HepG2 (cell line): ENCODE results near the gene KDM8. TPM values are rescaled to one million over a fixed set of nuclear protein-coding genes. Genes with fewer than 3 reads are reported as not detected.

Source experiments
- ARID3A ChIP-seq: IDR thresholded peaks from 2 replicates; pipeline ENCODE4 v1.6.1; 2012; ENCODE audit warnings: low read depth, low read length, improper control_type of control experiment
- HOXA5 ChIP-seq: sonication (generic); formaldehyde crosslinking; IDR thresholded peaks from 2 replicates; pipeline ENCODE4 v1.4.0; 2020; ENCODE audit warnings: missing genetic modification reagents
- SIN3A ChIP-seq: IDR thresholded peaks from 2 replicates; pipeline ENCODE4 v1.6.1; 2011; ENCODE audit warnings: low read depth, mild to moderate bottlenecking, control low read depth, low read length, borderline replicate concordance
- WIZ ChIP-seq: sonication (generic); formaldehyde crosslinking; IDR thresholded peaks from 2 replicates; pipeline ENCODE4 v1.5.1; 2020; ENCODE audit warnings: mild to moderate bottlenecking, missing genetic modification reagents
- ZNF12 ChIP-seq: sonication (generic); formaldehyde crosslinking; IDR thresholded peaks from 2 replicates; pipeline ENCODE4 v1.5.0; 2020; ENCODE audit warnings: missing genetic modification reagents
- ZNF407 ChIP-seq: sonication (generic); formaldehyde crosslinking; IDR thresholded peaks from one replicate; pipeline ENCODE4 v1.5.1; 2020; ENCODE audit warnings: mild to moderate bottlenecking, missing genetic modification reagents; ENCODE audit errors: not compliant biosample characterization
- ZNF552 ChIP-seq: sonication (generic); formaldehyde crosslinking; IDR thresholded peaks from 2 replicates; pipeline ENCODE4 v1.9.0; 2022; ENCODE audit warnings: missing genetic modification reagents, mild to moderate bottlenecking, borderline replicate concordance
- ZNF660 ChIP-seq: sonication (generic); formaldehyde crosslinking; IDR thresholded peaks from 2 replicates; pipeline ENCODE4 v1.5.1; 2020; ENCODE audit warnings: mild to moderate bottlenecking, low read depth, missing genetic modification reagents, borderline replicate concordance
- ZNF773 ChIP-seq: sonication (generic); formaldehyde crosslinking; IDR thresholded peaks from 2 replicates; pipeline ENCODE4 v1.4.0; 2020; ENCODE audit warnings: missing genetic modification reagents, borderline replicate concordance
- ZNF780A ChIP-seq: sonication (generic); formaldehyde crosslinking; IDR thresholded peaks from 2 replicates; pipeline ENCODE4 v1.8.0; 2022; ENCODE audit warnings: mild to moderate bottlenecking, missing genetic modification reagents, moderate library complexity
- polyA plus RNA-seq, 8 experiments: library from polyadenylated mRNA; depleted of rRNA in 3 of 8; stranded (reverse) in 7 of 8; unstranded in 1 of 8; fragments of >200 nt; fragmentation: Illumina TruSeq in 4 of 8; extraction: Trizol in 4 of 8; gene quantifications; 2 replicates each; pipeline versions ENCODE4 v1.2.1 to v1.2.3, GENCODE V29; 2011 to 2016; ENCODE audit warnings: low read depth in 4 of 8, missing spikeins in 1 of 8, mixed read lengths in 1 of 8; ENCODE audit not compliant: insufficient read depth in 1 of 8
- total RNA-seq, 5 experiments: library from RNA; depleted of rRNA; stranded (reverse); fragments of >200 nt; fragmentation: Illumina TruSeq; extraction: Trizol; gene quantifications; 2 replicates each; pipeline ENCODE4 v1.2.3, GENCODE V29; 2016; ENCODE audit warnings: low read depth in 1 of 5
- TF ChIP-seq, protein P1 (sequence below): sonication (generic); formaldehyde crosslinking; IDR thresholded peaks from 2 replicates; pipeline ENCODE4 v1.5.0; 2020; ENCODE audit warnings: mild to moderate bottlenecking, missing genetic modification reagents, borderline replicate concordance

KDM8 gene
- total and polyA plus RNA-seq, 2 of the 13 experiments (the other 11 are each of a cell fraction or from before 2014, with no cell fraction given) = 3.3 to 8.6 TPM

DNA sequence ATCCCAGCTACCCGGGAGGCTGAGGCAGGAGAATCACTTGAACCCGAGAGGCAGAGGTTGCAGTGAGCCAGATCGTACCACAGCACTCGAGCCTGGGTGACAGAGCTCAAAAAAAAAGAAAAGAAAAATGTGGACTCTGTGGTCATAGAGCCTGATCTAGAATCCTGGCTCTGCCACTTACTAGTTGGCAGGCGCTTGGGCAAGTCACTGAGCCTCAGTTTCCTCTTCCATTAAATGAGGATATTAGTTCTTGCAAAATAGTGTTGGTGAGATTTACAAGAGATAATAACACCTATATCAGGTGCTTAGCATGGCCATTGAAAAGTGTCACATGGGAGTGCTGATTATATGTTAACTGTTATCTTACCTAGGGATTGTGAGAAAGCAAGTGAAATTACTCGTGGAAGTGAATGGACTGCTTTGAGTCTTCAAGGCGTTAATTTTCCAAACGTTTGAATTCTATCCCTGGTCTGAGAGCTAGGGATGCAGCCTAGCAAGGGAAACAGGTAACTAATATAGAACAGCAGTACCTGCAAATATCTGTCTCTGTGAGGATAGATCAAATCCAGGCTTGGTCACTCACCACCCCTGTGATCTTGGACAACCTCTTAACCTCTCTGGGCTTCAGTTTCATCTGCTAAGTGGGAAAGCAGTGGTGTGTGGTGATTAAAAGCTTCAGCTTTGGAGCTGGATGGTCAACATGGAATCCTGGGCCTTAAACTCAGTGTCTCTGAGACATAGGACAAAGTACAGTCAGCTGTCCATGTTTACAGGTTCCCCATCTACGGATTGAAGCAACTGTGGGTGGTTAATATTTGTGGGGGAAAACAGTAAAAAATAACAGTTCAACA is 66.2 kb downstream of the KDM8 start (continued):
- TF ChIP-seq ARID3A (no peak), ZNF660 (CRISPR knock-in tag) (no peak), ZNF773 (CRISPR knock-in tag) (no peak), SIN3A (no peak), ZNF12 (CRISPR knock-in tag) (no peak), ZNF780A (CRISPR knock-in tag) (no peak), HOXA5 (CRISPR knock-in tag) (no peak), ZNF552 (CRISPR knock-in tag) (0 out of 2 replicates have a peak, but pooled peaks have one; percentile 4), ZNF407 (CRISPR knock-in tag) (no peak), WIZ (CRISPR knock-in tag) (no peak; the same call in 1 of the 2 replicates)
- TF ChIP-seq, protein P1, sequence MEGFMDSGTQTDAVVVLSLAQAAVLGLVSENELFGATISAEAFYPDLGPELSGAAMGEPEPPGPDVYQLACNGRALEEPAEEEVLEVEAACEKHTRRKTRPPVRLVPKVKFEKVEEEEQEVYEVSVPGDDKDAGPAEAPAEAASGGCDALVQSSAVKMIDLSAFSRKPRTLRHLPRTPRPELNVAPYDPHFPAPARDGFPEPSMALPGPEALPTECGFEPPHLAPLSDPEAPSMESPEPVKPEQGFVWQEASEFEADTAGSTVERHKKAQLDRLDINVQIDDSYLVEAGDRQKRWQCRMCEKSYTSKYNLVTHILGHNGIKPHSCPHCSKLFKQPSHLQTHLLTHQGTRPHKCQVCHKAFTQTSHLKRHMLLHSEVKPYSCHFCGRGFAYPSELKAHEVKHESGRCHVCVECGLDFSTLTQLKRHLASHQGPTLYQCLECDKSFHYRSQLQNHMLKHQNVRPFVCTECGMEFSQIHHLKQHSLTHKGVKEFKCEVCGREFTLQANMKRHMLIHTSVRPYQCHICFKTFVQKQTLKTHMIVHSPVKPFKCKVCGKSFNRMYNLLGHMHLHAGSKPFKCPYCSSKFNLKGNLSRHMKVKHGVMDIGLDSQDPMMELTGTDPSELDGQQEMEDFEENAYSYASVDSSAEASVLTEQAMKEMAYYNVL = peak; percentile 29; the same call in 1 of the 2 replicates
